ENCODE measurements around the gene KARS1.

DNA sequence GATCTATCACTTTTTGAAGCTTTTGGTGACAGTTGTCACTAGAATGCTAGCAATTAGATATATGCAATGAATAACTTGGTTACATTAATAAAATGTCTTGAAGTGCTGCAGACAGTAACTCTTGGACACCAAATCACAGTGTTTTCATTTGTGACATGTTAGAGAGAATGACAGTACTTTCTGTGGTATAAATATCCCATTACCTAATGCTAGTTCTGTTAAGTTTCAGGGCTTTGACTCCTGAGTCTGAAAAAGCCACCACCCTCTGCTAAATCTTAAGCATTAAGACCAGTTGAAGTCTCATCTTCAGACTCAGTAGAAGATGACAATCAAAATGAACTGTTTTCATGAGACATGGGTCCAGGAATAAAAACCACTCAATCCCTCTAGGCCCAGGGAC lies 39.9 kb upstream of the KARS1 start:
- TF ChIP-seq, protein P1, sequence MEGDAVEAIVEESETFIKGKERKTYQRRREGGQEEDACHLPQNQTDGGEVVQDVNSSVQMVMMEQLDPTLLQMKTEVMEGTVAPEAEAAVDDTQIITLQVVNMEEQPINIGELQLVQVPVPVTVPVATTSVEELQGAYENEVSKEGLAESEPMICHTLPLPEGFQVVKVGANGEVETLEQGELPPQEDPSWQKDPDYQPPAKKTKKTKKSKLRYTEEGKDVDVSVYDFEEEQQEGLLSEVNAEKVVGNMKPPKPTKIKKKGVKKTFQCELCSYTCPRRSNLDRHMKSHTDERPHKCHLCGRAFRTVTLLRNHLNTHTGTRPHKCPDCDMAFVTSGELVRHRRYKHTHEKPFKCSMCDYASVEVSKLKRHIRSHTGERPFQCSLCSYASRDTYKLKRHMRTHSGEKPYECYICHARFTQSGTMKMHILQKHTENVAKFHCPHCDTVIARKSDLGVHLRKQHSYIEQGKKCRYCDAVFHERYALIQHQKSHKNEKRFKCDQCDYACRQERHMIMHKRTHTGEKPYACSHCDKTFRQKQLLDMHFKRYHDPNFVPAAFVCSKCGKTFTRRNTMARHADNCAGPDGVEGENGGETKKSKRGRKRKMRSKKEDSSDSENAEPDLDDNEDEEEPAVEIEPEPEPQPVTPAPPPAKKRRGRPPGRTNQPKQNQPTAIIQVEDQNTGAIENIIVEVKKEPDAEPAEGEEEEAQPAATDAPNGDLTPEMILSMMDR (IDR thresholded peaks at IDR 0.05): no peak
- TF ChIP-seq, protein P2, sequence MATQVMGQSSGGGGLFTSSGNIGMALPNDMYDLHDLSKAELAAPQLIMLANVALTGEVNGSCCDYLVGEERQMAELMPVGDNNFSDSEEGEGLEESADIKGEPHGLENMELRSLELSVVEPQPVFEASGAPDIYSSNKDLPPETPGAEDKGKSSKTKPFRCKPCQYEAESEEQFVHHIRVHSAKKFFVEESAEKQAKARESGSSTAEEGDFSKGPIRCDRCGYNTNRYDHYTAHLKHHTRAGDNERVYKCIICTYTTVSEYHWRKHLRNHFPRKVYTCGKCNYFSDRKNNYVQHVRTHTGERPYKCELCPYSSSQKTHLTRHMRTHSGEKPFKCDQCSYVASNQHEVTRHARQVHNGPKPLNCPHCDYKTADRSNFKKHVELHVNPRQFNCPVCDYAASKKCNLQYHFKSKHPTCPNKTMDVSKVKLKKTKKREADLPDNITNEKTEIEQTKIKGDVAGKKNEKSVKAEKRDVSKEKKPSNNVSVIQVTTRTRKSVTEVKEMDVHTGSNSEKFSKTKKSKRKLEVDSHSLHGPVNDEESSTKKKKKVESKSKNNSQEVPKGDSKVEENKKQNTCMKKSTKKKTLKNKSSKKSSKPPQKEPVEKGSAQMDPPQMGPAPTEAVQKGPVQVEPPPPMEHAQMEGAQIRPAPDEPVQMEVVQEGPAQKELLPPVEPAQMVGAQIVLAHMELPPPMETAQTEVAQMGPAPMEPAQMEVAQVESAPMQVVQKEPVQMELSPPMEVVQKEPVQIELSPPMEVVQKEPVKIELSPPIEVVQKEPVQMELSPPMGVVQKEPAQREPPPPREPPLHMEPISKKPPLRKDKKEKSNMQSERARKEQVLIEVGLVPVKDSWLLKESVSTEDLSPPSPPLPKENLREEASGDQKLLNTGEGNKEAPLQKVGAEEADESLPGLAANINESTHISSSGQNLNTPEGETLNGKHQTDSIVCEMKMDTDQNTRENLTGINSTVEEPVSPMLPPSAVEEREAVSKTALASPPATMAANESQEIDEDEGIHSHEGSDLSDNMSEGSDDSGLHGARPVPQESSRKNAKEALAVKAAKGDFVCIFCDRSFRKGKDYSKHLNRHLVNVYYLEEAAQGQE (IDR thresholded peaks at IDR 0.05; ENCODE audit: insufficient read depth in 1 of 2, low read depth in 2 of 2, low read length in 1 of 2): no peak
- TF ChIP-seq POLR2AphosphoS5 (IDR thresholded peaks at IDR 0.05; ENCODE audit: low read depth, low read length) (no peak), TCF7L2 (IDR thresholded peaks at IDR 0.05; ENCODE audit: low read depth, low read length) (no peak), SIN3A (IDR thresholded peaks at IDR 0.05; ENCODE audit: borderline replicate concordance, insufficient read depth, low read depth, low read length) (no peak)
